ENCODE data around the gene ACIN1.
"Not testable (repeated sequence)": the region's sequence is repeated elsewhere in the genome, so short reads cannot be mapped to it uniquely, and the experiment has no call there.

DNA sequence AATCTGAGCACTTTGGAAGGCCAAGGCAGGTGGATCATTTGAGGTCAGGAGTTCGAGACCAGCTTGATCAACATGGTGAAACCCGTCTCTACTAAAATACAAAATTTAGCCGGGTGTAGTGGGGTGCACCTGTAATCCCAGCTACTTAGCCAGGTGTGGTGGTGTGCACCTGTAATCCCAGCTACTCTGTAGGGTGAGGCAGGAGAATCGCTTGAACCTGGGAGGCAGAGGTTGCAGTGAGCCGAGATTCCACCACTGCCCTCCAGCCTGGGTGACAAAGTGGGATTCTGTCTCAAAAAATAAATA lies 81.2 kb downstream of the ACIN1 start:
- TF ChIP-seq, protein P1, sequence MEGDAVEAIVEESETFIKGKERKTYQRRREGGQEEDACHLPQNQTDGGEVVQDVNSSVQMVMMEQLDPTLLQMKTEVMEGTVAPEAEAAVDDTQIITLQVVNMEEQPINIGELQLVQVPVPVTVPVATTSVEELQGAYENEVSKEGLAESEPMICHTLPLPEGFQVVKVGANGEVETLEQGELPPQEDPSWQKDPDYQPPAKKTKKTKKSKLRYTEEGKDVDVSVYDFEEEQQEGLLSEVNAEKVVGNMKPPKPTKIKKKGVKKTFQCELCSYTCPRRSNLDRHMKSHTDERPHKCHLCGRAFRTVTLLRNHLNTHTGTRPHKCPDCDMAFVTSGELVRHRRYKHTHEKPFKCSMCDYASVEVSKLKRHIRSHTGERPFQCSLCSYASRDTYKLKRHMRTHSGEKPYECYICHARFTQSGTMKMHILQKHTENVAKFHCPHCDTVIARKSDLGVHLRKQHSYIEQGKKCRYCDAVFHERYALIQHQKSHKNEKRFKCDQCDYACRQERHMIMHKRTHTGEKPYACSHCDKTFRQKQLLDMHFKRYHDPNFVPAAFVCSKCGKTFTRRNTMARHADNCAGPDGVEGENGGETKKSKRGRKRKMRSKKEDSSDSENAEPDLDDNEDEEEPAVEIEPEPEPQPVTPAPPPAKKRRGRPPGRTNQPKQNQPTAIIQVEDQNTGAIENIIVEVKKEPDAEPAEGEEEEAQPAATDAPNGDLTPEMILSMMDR (IDR thresholded peaks at IDR 0.05): not testable (repeated sequence)
- not testable (repeated sequence) for TF ChIP-seq POLR2A (IDR thresholded peaks at IDR 0.05)

All from ovary (tissue), 3 donors.